Nucleus accumbens (tissue), 56 donors: ENCODE results near the gene CST9L.

Experiments
- DNase-seq, 56 donors: peaks; one replicate each; lab custom pipeline; 2025; lab: John Stamatoyannopoulos, UW

The CST9L gene

GRCh38 chr20:23568320-23568970 lies at the start of gene CST9L:
Gene CST9L, minus strand, starts transcription at chr20:23568484. Its CDS starts 34 bp downstream, at chr20:23568450.
- no peak for DNase-seq

DNA sequence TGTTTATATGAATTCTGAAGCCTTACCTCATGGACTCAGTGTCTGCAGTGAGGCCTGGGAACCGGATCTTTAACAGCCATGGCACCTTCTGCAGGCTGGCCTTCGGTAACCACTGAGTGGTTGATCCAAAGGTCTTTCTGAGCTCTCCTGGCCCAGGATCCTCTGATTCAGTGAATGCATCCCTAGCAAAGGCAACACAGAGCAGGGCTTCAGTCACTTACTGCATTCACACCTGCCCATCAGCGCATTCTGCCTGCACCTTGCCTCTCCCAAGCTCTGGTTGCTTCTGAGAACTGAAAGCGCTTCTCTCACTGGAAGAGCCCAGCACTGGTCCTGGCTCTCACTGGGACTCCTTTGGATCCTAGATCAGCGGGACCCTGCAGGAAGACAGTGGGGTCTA lies 45.9 kb upstream of the CST9L start:
- DNase-seq = no peak

- peak in 6 of 56 donors; percentile 25 to 65 (median 45) for DNase-seq
These were observed 45.4 kb upstream of the CST9L start for GRCh38 chr20:23613676-23614075.

- peak in 6 of 56 donors; percentile 18 to 36 (median 26) for DNase-seq
These were observed 44.1 kb upstream of the CST9L start for GRCh38 chr20:23612396-23612795.

DNA sequence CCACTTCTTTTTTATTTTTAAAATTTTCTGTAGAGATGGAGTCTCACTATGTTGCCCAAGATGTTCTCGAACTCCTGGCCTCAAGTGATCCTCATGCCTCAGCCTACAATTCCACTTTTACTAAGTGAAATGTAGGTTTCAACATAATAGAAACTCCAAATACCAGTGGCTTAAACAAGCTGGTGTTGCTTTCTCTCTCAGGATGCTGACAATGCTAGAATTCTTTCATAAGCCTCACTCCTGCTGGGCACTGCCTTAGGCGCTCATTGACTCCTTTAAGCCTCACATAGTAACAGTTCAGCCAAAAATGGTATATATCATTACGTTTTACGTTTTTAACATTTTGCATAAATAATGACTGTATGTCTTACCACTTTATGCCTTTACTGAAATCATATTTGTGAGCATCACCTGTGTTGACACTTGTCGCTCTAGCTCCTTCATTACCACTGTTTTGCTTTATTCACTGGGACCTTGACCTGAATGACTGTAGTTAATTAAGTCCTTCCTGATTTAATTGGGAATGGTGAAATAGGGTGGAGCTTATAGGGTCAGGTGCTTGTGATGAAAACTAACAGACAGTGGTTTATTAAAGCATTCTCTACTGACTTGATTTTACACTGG lies 41.3 kb upstream of the CST9L start:
- no peak for DNase-seq

DNA sequence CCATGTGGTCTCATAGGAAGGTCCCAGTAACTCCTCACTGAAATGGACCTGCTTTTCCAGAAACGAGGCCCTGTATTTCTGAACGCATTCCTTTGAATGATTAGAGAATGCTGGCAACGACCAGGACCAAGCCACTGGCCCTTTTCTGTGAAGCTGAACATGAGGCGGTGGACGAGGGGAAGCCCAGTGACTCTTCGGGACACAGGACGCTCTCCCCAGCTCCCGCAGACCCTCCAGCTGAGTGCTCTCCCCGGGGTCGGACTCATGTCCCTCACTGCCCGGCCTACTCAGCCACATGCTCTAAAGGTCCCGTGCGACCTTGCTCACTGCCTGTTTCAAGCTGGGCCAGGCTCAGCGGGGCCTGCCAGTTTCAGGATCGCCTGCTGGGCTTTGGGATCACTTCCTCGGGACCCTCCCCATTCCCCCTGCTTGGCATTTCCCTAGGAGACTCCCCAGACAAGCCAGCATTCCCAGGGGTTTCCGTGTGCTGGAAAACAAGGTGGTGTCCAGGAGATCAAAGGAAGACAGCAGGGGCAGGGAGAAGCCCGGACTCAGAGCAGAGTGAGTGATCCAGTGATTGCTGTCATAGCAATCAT lies 40.1 kb upstream of the CST9L start:
- no peak for DNase-seq

DNA sequence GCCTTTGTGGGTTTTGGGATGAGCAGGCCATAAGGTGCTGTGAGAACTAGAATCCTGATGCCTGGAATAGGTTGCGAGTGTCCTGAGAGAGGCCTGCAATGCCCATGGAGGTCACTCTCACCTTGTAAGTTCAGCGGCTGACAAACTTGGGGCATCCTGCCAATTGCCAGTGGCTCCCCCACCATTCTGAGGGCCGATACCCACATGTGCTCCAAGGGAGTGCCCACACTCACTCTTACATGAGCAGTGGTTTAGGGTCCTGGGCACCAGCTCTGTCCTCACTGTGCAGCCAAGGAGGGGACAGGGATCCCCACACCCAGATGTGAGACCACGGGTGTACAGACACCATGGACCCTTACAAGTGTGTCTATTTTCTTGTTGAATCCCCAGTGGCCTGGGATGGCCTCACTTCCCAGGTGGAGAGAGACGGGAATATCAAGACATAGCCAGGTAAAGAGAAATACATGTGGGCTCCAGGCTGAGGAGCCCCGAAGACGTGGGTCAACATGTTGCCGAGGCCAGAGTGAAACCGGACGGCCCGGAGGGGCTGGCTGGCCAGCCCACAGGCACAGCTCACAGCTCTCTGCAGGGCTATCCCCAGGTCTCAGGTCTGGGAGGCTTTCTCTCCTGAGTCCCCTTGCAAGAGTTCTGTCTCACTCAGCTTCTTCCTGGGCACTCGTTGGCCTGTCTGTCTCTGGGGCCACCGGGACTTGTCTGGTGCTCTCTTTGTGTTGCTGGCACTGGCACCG lies 39.4 kb upstream of the CST9L start:
- DNase-seq = no peak

- peak in 44 of 56 donors; percentile 10 to 81 (median 41) for DNase-seq
These were observed 38.4 kb upstream of the CST9L start for GRCh38 chr20:23606652-23607049.

GRCh38 chr20:23605867-23606651 lies 37.8 kb upstream of the CST9L start, which contains the start of gene CST9:
Gene CST9, minus strand, starts transcription at chr20:23605917. Its CDS starts 53 bp downstream, at chr20:23605864.
- no peak for DNase-seq

DNA sequence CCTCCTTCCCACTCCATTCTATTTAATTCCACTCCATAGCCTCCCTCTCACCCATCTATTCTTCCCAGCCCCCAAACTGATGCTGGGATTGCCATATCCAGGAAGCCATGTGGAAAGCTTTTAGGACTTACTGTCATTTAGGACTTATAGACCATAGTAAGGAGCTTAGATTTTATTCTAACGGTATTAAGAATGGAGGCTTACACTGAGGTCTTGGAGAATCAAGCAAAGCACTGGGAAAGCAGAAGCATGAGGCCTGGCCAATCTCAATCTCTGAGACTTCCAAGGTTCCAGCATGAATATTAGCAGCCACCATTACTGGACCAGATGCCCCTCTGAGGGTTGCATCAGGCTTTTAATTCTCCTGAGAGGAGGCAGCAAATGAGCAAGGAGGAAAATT lies 36.0 kb upstream of the CST9L start:
- no peak for DNase-seq

GRCh38 chr20:23603321-23603720 lies 35.0 kb upstream of the CST9L start:
- DNase-seq = no peak

- DNase-seq = no peak
These were observed 34.4 kb upstream of the CST9L start for GRCh38 chr20:23602699-23603098.

- DNase-seq = no peak
These were observed 34.0 kb upstream of the CST9L start for GRCh38 chr20:23602241-23602640.

- no peak for DNase-seq
These were observed 33.4 kb upstream of the CST9L start for GRCh38 chr20:23601715-23602114.

GRCh38 chr20:23598481-23598880 lies 30.2 kb upstream of the CST9L start:
- DNase-seq = no peak

DNA sequence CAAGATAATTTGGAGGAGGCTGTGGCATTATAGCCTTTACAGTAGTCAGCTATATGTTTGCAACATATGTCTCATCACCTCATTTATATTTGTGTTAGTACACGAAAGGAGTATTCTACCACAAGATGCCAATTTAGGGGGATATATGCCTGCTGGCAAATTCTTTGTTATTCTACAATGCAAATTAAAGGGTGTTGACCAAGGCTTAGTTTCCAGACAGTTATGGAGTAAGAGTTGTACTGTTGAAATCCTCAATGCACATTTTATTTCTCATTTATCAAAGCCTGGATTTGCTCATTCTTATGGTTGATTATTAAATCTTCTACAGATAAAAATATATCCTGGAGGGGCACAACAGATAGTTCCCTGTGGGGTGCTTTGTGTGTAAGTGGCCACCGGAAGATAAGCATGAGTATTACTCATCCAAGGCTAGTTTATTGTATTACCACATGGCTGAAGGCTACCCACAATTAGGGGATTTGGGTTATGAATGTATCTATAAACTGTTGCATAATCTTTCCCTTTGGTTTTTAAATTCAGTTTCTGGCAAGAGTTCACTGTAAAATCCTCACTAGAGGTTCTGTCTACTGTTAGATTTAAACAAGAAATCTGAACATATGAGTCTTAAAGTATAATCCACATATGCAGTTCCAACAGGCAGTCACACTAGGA lies 28.4 kb upstream of the CST9L start:
- DNase-seq = no peak

- no peak for DNase-seq
These were observed 27.7 kb upstream of the CST9L start for GRCh38 chr20:23595941-23596340.

- no peak for DNase-seq
These were observed 20.4 kb upstream of the CST9L start for GRCh38 chr20:23588434-23589403.

DNA sequence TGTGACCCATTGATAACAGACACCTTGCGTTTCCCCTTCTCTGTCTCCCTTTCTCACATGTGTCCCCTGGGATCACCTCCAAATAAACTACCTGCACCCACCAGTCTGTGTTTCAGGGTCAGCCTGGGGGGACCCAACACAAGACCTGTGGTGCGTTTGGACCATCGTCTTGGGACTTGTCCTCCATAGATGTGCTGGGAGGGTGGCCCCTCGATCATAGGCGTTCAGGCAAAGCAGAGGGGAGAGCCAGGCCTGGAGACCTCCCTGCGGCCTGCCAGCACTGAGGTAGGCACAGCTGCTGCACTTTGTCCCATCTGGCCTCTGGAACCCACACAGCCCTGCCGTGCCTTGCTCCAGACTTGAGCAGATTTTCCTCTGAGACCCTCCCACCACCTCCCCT lies 19.3 kb upstream of the CST9L start:
- no peak for DNase-seq
